Glutamatergic neuron (in vitro differentiated cells): ENCODE results near the gene FBXO11. TPM values are rescaled to one million over a fixed set of nuclear protein-coding genes. Genes with fewer than 3 reads are reported as not detected.

ENCODE experiments used
- DNase-seq: peaks from one replicate; pipeline ENCODE4 v3.0.0; 2022
- H3K27ac Mint-ChIP-seq: one replicate; pipeline ENCODE4 v1.8.0; 2020; ENCODE audit warnings: mild to moderate bottlenecking, mixed read lengths, inconsistent platforms; ENCODE audit not compliant: unreplicated experiment
- H3K27me3 Mint-ChIP-seq: one replicate; pipeline ENCODE4 v1.8.0; 2020; ENCODE audit warnings: mild to moderate bottlenecking, moderate library complexity, mixed read lengths, inconsistent platforms; ENCODE audit not compliant: unreplicated experiment
- H3K36me3 Mint-ChIP-seq: one replicate; pipeline ENCODE4 v1.8.0; 2020; ENCODE audit warnings: mild to moderate bottlenecking, mixed read lengths, inconsistent platforms; ENCODE audit not compliant: unreplicated experiment
- H3K4me1 Mint-ChIP-seq: one replicate; pipeline ENCODE4 v1.8.0; 2020; ENCODE audit warnings: mild to moderate bottlenecking, low read depth, mixed read lengths, inconsistent platforms; ENCODE audit not compliant: unreplicated experiment
- H3K4me3 Mint-ChIP-seq: one replicate; pipeline ENCODE4 v1.8.0; 2020; ENCODE audit warnings: mild to moderate bottlenecking, mixed read lengths, inconsistent platforms; ENCODE audit not compliant: unreplicated experiment
- H3K9me3 Mint-ChIP-seq: one replicate; pipeline ENCODE4 v1.8.0; 2020; ENCODE audit warnings: mild to moderate bottlenecking, moderate library complexity, mixed read lengths, inconsistent platforms; ENCODE audit not compliant: unreplicated experiment
- total RNA-seq: library from RNA; stranded (reverse); fragmentation: NEBNext Ultra II Directional; extraction: Animal tissue kit (Norgen Biotek cat#: 25700); gene quantifications from one replicate; pipeline ENCODE4 v1.2.1, GENCODE V29; 2021; ENCODE audit not compliant: unreplicated experiment
- TF ChIP-seq, protein P1 (sequence below): fragments of 200-600 bp; sonication (generic); IDR thresholded peaks from one replicate; pipeline ENCODE4 v1.5.0; 2021; ENCODE audit not compliant: partially characterized antibody, unreplicated experiment

The FBXO11 gene
- total RNA-seq, 1 donor from 2014 or later: 135 TPM

DNA sequence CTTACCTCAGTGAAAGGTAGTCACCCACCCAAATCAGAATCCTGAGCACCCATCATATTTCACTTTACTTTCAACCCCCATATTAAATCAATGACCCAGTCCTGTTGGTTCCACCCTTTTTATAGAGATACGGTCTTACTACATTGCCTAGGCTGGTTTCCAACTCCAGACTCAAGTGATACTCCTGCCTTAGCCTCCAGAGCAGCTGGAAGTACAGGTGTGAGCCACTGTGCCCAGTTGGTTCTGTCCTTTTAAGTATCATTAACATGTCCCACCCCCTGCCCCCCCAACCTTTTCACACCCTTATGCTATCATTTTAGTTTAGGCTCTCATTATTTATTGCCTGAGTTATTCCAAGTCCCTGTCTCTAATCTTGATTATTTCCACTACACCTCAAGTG lies 94.6 kb downstream of the FBXO11 start:
- no peak for DNase-seq
- peaks cover 3% of the 10 kb centered on the region for H3K27me3 Mint-ChIP-seq
- H3K4me3 Mint-ChIP-seq: no peak overlapping the region
- H3K4me1 Mint-ChIP-seq: no peaks in the 10 kb centered on the region
- H3K9me3 Mint-ChIP-seq: peaks cover 6% of the 10 kb centered on the region
- peaks cover 5% of the 10 kb centered on the region for H3K36me3 Mint-ChIP-seq
- TF ChIP-seq, protein P1, sequence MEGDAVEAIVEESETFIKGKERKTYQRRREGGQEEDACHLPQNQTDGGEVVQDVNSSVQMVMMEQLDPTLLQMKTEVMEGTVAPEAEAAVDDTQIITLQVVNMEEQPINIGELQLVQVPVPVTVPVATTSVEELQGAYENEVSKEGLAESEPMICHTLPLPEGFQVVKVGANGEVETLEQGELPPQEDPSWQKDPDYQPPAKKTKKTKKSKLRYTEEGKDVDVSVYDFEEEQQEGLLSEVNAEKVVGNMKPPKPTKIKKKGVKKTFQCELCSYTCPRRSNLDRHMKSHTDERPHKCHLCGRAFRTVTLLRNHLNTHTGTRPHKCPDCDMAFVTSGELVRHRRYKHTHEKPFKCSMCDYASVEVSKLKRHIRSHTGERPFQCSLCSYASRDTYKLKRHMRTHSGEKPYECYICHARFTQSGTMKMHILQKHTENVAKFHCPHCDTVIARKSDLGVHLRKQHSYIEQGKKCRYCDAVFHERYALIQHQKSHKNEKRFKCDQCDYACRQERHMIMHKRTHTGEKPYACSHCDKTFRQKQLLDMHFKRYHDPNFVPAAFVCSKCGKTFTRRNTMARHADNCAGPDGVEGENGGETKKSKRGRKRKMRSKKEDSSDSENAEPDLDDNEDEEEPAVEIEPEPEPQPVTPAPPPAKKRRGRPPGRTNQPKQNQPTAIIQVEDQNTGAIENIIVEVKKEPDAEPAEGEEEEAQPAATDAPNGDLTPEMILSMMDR: no peak
- no peak overlapping the region for H3K27ac Mint-ChIP-seq

GRCh38 chr2:47810850-47811249 lies 95.4 kb downstream of the FBXO11 start:
- Mint-ChIP-seq H3K9me3 (peaks cover 4% of the 10 kb centered on the region), H3K27ac (no peak overlapping the region), H3K27me3 (no peaks in the 10 kb centered on the region), H3K36me3 (peaks cover 5% of the 10 kb centered on the region), H3K4me3 (no peak overlapping the region), H3K4me1 (no peaks in the 10 kb centered on the region)
- TF ChIP-seq, protein P1: no peak
- no peak for DNase-seq

- Mint-ChIP-seq H3K36me3 (peaks cover 3% of the 10 kb centered on the region), H3K9me3 (peaks cover 3% of the 10 kb centered on the region), H3K27me3 (no peaks in the 10 kb centered on the region), H3K4me1 (no peaks in the 10 kb centered on the region), H3K27ac (no peak overlapping the region), H3K4me3 (no peak overlapping the region)
- no peak for DNase-seq
- TF ChIP-seq, protein P1: no peak
Measured at GRCh38 chr2:47809903-47810302, 96.4 kb downstream of the FBXO11 start.

DNA sequence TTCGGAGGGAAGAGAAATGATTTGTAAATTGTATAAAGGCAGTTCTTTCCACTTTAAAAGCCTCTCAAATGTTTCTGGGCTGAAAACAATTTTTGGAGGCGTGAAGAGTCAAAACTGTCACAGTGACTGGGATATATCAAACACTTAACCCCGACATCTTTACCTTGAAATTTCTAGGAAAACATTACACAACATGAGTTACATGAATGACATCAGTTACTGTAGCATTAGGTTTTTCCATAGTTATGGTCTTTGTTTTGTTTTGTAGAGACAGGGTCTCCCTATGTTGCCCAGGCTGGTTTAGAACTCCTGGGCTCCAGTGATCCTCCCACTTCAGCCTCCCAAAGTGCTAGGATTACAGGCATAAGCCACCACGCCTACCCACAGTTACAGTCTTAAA lies 97.7 kb downstream of the FBXO11 start:
- DNase-seq: no peak
- Mint-ChIP-seq H3K27me3 (no peaks in the 10 kb centered on the region), H3K4me1 (no peaks in the 10 kb centered on the region), H3K27ac (no peak overlapping the region), H3K9me3 (no peaks in the 10 kb centered on the region), H3K4me3 (no peak overlapping the region), H3K36me3 (no peaks in the 10 kb centered on the region)
- TF ChIP-seq, protein P1: no peak

GRCh38 chr2:47805850-47806249 lies 100.4 kb downstream of the FBXO11 start:
- Mint-ChIP-seq H3K27me3 (no peaks in the 10 kb centered on the region), H3K4me1 (no peaks in the 10 kb centered on the region), H3K9me3 (peaks cover 3% of the 10 kb centered on the region), H3K4me3 (no peak overlapping the region), H3K27ac (no peak overlapping the region), H3K36me3 (peaks cover 8% of the 10 kb centered on the region)
- no peak for DNase-seq
- TF ChIP-seq, protein P1: no peak
